ENCODE measurements around the gene LONRF2. TPM values are rescaled to one million over a fixed set of nuclear protein-coding genes. Genes with fewer than 3 reads are reported as not detected.

LONRF2 gene
- total RNA-seq, 1 donor from 2014 or later = 0.23 TPM

DNA sequence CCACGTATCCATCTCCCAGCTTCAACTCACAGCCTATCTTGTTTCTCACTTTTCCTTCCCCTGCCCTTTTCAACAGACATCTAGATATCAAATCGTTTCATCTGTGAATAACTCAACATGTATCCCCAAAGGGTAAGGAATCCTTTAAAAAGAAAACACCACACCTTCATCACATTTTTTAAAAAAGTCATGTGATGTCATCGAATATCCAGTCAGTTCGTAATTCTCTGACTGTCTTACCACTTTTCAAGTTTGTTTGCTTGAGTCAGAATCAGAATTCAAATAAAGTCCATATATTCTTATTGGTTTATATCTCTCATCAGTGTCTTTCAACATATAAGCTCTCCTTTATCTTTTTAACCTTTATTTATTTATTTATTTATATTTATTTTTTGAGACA lies 5.4 kb upstream of the LONRF2 start:
- no peak overlapping the region for H3K27ac Mint-ChIP-seq
- H3K27me3 Mint-ChIP-seq (ENCODE audit: insufficient read depth) = peaks cover 36% of the 10 kb centered on the region
- intact Hi-C loops (cut with micrococcal nuclease) = no loop called here
- H3K4me1 Mint-ChIP-seq (ENCODE audit: low read depth) = no peaks in the 10 kb centered on the region
- DNase-seq (ENCODE audit: low spot score) = no peak
- no peaks in the 10 kb centered on the region for H3K9me3 Mint-ChIP-seq
- no peaks in the 10 kb centered on the region for H3K36me3 Mint-ChIP-seq (ENCODE audit: low read depth)
- H3K4me3 Mint-ChIP-seq = no peak overlapping the region

DNA sequence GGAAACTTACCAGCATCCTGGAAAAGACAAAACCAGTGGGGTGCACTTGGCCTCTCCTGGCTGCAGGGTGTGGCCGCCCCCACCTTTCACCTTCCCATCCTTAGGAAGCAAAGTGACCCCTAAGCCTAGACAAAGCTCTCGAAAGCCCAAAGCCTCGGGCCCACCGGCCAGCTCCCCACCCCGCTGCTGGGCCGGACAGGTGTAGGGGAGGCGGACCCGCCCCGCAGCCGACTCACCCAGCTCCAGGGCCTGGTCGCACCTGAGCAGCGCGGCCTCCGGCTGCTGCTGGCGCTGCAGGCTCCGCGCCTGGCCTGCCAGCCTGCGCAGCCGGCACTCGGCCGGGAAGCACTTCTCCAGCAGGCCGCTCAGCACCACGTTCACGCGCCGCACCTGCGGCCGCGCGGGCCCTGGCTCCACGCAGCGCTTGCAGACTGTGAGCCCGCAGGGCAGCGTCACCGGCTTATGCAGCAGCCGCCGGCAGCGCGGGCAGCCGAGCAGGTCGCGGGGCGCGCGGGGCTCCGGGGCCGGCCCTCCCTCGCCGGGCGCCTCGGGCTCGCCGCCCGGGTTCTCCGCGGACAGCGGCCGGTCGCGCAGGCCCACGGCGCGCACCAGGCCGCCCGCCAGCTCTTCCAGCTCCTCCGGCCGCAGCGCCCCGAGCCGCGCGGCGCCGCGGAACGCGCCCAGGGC lies 979 bp downstream of the LONRF2 start:
- DNase-seq (ENCODE audit: low spot score) = no peak

DNA sequence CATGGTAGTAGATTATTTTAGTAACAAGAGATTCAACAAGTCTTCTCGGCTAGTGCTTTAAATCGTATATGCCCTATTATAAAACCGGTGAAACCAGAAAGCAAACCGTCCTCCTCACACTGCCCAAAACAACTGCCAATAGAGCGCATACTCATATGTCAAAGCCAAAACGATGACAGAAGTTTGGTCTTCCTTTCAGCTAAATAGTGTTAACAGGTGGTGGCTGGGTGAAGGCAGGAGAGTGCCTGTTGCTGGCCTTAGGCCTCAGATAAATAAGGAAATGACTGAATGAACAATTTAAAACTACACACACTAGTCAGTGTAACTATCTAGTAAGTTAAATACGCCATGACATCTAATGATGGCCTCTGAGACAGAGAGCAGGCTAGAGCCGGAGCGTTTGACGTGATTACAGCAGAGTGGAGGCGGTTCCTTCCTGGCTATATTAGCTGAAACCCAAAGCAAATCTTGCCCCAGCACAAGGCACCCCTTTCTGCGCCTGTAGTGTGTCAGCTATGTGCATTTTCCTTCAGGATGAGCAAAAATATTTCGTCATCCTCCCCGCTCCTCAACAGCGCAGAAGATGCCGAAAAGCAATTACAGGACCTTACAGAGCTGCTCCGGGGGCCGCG lies 1.6 kb downstream of the LONRF2 start:
- peaks cover 5% of the 10 kb centered on the region for H3K36me3 Mint-ChIP-seq (ENCODE audit: low read depth)
- H3K4me1 Mint-ChIP-seq (ENCODE audit: low read depth) = no peaks in the 10 kb centered on the region
- peaks cover 12% of the 10 kb centered on the region for H3K9me3 Mint-ChIP-seq
- DNase-seq (ENCODE audit: low spot score) = no peak
- H3K4me3 Mint-ChIP-seq = peak overlapping the region; percentile 31
- intact Hi-C loops (cut with micrococcal nuclease) = no loop called here
- H3K27me3 Mint-ChIP-seq (ENCODE audit: insufficient read depth) = peaks cover 59% of the 10 kb centered on the region
- H3K27ac Mint-ChIP-seq = peak overlapping the region; percentile 65

More for the DNA sequence above, 979 bp downstream of the LONRF2 start:
- peaks cover 12% of the 10 kb centered on the region for H3K9me3 Mint-ChIP-seq
- H3K36me3 Mint-ChIP-seq (ENCODE audit: low read depth) = peaks cover 5% of the 10 kb centered on the region
- no peaks in the 10 kb centered on the region for H3K4me1 Mint-ChIP-seq (ENCODE audit: low read depth)
- H3K27me3 Mint-ChIP-seq (ENCODE audit: insufficient read depth) = peaks cover 63% of the 10 kb centered on the region
- intact Hi-C loops (cut with micrococcal nuclease) = no loop called here
- no peak overlapping the region for H3K4me3 Mint-ChIP-seq
- H3K27ac Mint-ChIP-seq = no peak overlapping the region

DNA sequence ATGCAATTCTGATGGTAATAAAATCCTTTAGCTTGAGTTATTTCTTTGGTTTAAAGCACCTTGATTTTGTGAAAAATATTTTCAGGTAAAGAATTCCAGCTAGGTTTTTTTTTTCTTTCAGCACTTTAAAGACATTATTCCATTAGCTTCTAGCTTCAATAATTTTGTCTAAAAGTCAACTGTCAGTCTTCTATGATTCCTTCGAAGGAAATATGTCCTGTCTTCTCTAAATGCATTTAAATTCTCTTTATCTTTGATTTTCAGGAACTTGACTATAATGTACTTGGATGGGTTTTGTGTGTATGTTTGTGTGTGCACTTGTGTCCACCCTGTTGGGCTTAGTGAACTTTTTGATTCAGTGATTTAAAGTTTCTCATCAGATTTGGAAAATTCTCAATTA lies 4.7 kb downstream of the LONRF2 start:
- H3K4me1 Mint-ChIP-seq (ENCODE audit: low read depth) = no peaks in the 10 kb centered on the region
- no peak for DNase-seq (ENCODE audit: low spot score)
- no peak overlapping the region for H3K4me3 Mint-ChIP-seq
- no peak overlapping the region for H3K27ac Mint-ChIP-seq
- intact Hi-C loops (cut with micrococcal nuclease) = no loop called here
- H3K36me3 Mint-ChIP-seq (ENCODE audit: low read depth) = peaks cover 5% of the 10 kb centered on the region
- peaks cover 12% of the 10 kb centered on the region for H3K9me3 Mint-ChIP-seq
- H3K27me3 Mint-ChIP-seq (ENCODE audit: insufficient read depth) = peaks cover 50% of the 10 kb centered on the region

DNA sequence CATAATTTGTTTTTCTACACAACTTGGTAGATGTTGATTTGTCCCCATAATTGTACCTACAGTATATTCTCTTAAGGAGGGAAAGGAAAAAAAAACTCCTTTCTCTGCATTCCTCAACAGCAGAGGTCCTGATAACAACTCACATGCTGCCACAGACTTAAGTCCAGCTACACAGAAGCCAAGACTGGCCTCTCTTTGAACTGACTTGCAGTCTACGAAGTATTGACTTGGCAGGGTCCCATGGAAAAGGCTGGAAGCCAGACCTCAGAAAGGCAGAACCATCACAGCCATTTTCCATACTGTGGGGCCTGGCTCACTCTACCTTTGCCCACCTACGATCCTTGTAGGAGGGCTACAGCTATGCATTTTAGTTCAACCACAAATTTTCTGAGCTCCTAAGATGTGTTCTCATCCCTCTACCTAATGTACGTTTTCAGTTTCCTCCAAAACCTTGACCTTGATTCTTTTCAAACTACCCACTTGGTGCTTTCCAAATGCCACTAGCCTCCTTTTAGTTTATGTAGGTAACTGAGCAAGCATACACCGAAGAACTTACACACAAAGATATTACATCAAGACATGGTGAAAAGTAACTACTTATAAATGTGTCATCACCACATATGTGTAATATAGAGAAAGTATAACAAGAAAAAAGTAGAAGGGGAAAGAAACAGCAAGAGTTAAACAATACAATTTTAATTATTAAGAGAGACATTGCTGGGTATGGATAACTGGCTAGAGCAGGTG lies 12.2 kb downstream of the LONRF2 start:
- H3K4me3 Mint-ChIP-seq = no peak overlapping the region
- no peaks in the 10 kb centered on the region for H3K36me3 Mint-ChIP-seq (ENCODE audit: low read depth)
- H3K27ac Mint-ChIP-seq = no peak overlapping the region
- no peak for DNase-seq (ENCODE audit: low spot score)
- intact Hi-C loops (cut with micrococcal nuclease) = no loop called here
- H3K4me1 Mint-ChIP-seq (ENCODE audit: low read depth) = no peaks in the 10 kb centered on the region
- H3K9me3 Mint-ChIP-seq = no peaks in the 10 kb centered on the region
- peaks cover 30% of the 10 kb centered on the region for H3K27me3 Mint-ChIP-seq (ENCODE audit: insufficient read depth)

DNA sequence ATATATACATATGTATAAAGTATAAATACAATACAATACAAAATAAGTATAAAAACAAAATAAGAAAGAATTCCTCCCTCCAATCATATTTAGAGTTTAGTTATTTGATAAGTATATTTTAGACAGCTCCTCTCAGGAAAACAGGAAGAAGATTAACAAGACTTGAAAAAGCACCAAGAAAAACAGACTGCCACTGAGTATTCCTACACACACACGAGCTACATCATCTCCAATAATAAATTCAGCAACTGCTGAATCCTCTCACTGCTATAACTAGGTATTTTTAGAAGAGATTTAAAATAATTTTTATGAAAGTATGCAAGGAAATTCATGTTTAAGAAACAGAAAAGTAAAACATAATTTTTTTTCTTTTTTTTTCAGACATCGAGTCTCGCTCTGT lies 13.0 kb downstream of the LONRF2 start:
- H3K9me3 Mint-ChIP-seq = no peaks in the 10 kb centered on the region
- peaks cover 27% of the 10 kb centered on the region for H3K27me3 Mint-ChIP-seq (ENCODE audit: insufficient read depth)
- no peak overlapping the region for H3K4me3 Mint-ChIP-seq
- intact Hi-C loops (cut with micrococcal nuclease) = no loop called here
- no peak overlapping the region for H3K27ac Mint-ChIP-seq
- H3K36me3 Mint-ChIP-seq (ENCODE audit: low read depth) = no peaks in the 10 kb centered on the region
- DNase-seq (ENCODE audit: low spot score) = no peak
- H3K4me1 Mint-ChIP-seq (ENCODE audit: low read depth) = no peaks in the 10 kb centered on the region

DNA sequence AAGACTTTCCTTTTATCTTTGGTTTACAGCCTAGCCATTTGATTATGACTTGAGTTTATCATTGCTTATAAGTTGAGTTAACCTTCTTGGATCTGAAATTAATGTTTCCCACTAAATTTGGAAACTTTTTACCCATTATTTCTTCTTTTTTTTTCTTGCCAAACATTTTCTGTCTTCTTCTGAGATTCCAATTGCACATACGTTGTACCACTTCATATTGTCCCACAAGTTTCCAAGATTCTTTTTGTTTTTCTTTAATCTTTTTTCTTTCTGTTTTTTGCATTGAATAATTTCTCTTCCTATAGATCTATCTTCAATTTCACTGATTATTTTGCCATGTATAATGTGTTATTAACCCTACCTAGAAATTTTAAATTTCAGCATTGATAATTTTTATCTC lies 18.6 kb downstream of the LONRF2 start:
- intact Hi-C loops (cut with micrococcal nuclease) = no loop called here
- no peaks in the 10 kb centered on the region for H3K36me3 Mint-ChIP-seq (ENCODE audit: low read depth)
- no peak for DNase-seq (ENCODE audit: low spot score)
- peaks cover 5% of the 10 kb centered on the region for H3K9me3 Mint-ChIP-seq
- no peak overlapping the region for H3K27ac Mint-ChIP-seq
- H3K4me1 Mint-ChIP-seq (ENCODE audit: low read depth) = no peaks in the 10 kb centered on the region
- peaks cover 21% of the 10 kb centered on the region for H3K27me3 Mint-ChIP-seq (ENCODE audit: insufficient read depth)
- H3K4me3 Mint-ChIP-seq = no peak overlapping the region

DNA sequence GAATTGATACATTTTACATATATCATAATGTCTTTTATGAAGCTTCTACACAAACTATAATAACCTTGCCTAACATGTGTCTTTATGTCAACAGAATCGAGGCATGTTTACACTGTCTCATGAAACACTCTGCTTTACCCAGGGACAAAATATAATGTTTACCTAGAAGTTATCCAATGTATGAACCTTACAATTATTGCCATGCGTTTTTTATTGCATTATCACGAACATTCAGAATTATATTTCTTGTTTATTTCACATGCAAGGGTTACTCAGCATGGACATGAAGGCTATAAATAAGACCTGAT lies 19.8 kb downstream of the LONRF2 start:
- Mint-ChIP-seq H3K9me3 (peaks cover 5% of the 10 kb centered on the region), H3K27ac (no peak overlapping the region), H3K36me3 (ENCODE audit: low read depth) (no peaks in the 10 kb centered on the region), H3K27me3 (ENCODE audit: insufficient read depth) (peaks cover 21% of the 10 kb centered on the region), H3K4me3 (no peak overlapping the region), H3K4me1 (ENCODE audit: low read depth) (no peaks in the 10 kb centered on the region)
- DNase-seq (ENCODE audit: low spot score) = no peak
- intact Hi-C loops (cut with micrococcal nuclease) = no loop called here

DNA sequence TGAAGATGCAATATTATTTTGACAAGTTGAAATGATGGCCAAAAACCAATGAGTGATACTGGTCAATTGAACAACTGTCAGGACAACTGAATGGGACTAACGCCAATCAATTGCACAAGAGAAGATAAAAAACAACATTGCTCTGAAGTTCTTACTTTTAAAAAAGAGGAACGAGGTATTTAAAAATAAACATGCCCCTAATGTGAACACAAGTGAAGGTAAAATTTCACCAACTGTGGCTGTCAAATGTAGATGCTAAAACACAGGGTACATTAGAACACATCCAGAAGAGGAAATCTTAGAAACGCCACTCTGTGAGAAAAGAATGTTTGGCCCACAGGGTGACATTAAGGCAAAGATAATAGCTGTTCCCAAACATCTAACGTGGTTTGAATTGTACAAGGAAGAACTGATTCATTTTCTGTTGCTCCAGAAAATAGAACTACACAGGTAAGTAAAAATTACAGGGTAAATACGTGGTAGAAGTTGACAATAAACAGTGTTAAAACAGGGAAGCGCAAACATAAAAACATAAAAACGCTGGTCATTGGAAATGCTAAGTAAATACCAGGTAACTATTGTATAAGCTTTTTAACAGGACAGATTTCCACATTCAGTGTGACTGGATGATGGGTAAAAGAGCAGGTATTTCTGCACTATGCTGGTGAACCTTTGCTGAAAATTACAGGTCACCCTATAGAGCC lies 20.3 kb downstream of the LONRF2 start:
- no peak overlapping the region for H3K27ac Mint-ChIP-seq
- no peak overlapping the region for H3K4me3 Mint-ChIP-seq
- no peaks in the 10 kb centered on the region for H3K4me1 Mint-ChIP-seq (ENCODE audit: low read depth)
- peaks cover 18% of the 10 kb centered on the region for H3K27me3 Mint-ChIP-seq (ENCODE audit: insufficient read depth)
- no peaks in the 10 kb centered on the region for H3K36me3 Mint-ChIP-seq (ENCODE audit: low read depth)
- peaks cover 5% of the 10 kb centered on the region for H3K9me3 Mint-ChIP-seq
- intact Hi-C loops (cut with micrococcal nuclease) = no loop called here
- DNase-seq (ENCODE audit: low spot score) = no peak

DNA sequence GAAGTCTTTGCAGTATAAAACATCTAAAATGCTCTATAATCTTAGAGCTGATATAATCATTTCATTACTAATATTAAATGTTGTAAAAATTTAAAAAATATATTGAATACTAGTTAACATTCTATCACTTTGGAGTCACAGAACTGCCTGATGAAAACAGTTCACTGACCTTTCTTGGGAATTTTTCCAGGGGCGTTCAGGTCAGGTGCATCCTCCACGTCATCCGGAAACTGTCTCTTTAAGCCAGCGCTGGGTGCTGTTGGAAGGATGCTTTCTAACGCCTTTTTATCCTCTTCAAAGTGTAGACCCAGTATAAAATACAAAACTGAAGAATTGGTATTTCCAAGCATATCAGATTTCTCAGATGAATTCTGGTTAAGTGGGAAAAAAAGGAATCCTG lies 22.8 kb downstream of the LONRF2 start:
- intact Hi-C loops (cut with micrococcal nuclease) = no loop called here
- H3K27me3 Mint-ChIP-seq (ENCODE audit: insufficient read depth) = peaks cover 27% of the 10 kb centered on the region

DNA sequence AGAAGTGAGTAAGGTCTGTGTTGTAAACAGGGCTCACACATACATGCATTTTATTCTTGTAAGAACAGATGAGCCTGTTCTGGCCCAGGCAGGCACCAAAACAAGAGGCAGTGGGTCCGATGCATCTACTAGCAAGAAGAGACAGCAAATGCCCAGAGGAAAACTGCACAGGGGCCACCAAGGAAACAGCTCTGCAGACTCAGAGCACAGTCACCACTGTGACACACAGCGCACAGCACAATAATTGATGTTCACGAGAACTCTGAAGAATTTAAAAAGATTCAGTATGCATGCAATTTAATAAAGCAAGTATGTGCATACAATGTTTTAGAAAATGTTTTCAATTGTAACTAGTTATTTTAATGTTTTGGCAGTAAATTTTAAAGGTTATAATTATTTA lies 24.8 kb downstream of the LONRF2 start:
- Mint-ChIP-seq H3K9me3 (no peaks in the 10 kb centered on the region), H3K27me3 (ENCODE audit: insufficient read depth) (peaks cover 18% of the 10 kb centered on the region), H3K27ac (no peak overlapping the region), H3K4me1 (ENCODE audit: low read depth) (no peaks in the 10 kb centered on the region), H3K4me3 (no peak overlapping the region), H3K36me3 (ENCODE audit: low read depth) (no peaks in the 10 kb centered on the region)
- DNase-seq (ENCODE audit: low spot score) = no peak
- intact Hi-C loops (cut with micrococcal nuclease) = no loop called here

More for the DNA sequence above, 22.8 kb downstream of the LONRF2 start:
- Mint-ChIP-seq H3K36me3 (ENCODE audit: low read depth) (no peaks in the 10 kb centered on the region), H3K4me1 (ENCODE audit: low read depth) (no peaks in the 10 kb centered on the region), H3K27ac (no peak overlapping the region), H3K4me3 (no peak overlapping the region), H3K9me3 (peaks cover 5% of the 10 kb centered on the region)
- DNase-seq (ENCODE audit: low spot score) = no peak

DNA sequence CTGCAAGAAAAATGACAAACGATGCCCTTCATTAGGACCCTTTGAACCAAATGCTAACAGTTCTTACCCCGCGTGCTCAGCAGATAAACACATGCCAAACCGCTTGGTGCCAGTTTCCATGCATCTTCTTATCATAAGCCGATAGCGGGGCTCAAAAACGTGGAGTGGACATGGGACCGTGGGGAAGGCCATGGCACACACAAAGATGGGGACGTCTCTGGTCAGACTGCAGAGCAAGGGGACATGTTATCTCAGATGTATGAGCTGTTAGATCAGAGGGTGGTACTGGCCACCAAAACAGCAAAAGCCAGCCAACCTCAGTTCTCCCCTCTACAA lies 28.2 kb downstream of the LONRF2 start:
- Mint-ChIP-seq H3K36me3 (ENCODE audit: low read depth) (no peaks in the 10 kb centered on the region), H3K4me1 (ENCODE audit: low read depth) (no peaks in the 10 kb centered on the region), H3K9me3 (no peaks in the 10 kb centered on the region), H3K4me3 (no peak overlapping the region), H3K27ac (no peak overlapping the region), H3K27me3 (ENCODE audit: insufficient read depth) (peaks cover 14% of the 10 kb centered on the region)
- DNase-seq (ENCODE audit: low spot score) = no peak
- intact Hi-C loops (cut with micrococcal nuclease) = loop anchor here (5.0 kb wide), 2 partner anchors 152 to 288 kb away; partner anchors contain the start of gene AFF3

Measured in activated T-helper 1 cell treated with anti-CD3 and anti-CD28 coated beads, Interleukin-12 subunit alpha, Interleukin-12 subunit beta, Interleukin-2, Interleukin-4 antibody, amounts not matched to agents 30 ng/mL and 10 ng/mL and 1 ng/mL, durations not matched to agents 14 hours and 24 hours and 36 hours (primary cell).